NCI-H524 (cell line): ENCODE data around the gene R3HCC1L.

Experiments
- DNase-seq, 2 experiments: peaks; one replicate each; lab custom pipeline; 2025; lab: John Stamatoyannopoulos, UW

R3HCC1L gene

GRCh38 chr10:98134431-98135221 is at the start of gene R3HCC1L:
Gene R3HCC1L, plus strand, starts transcription at chr10:98134657. Its CDS starts 73,458 bp downstream, at chr10:98208115.
- peak; percentile 52 to 69 for DNase-seq

- no peak for DNase-seq
Measured at GRCh38 chr10:98085238-98085637, 49.2 kb upstream of the R3HCC1L start.

GRCh38 chr10:98086837-98087708 is 47.4 kb upstream of the R3HCC1L start:
- DNase-seq = peak; percentile 17 to 42

- DNase-seq = no peak
Measured at GRCh38 chr10:98088186-98088971, 46.1 kb upstream of the R3HCC1L start.

- no peak for DNase-seq
Measured at GRCh38 chr10:98090822-98091221, 43.6 kb upstream of the R3HCC1L start.

- DNase-seq = no peak
Measured at GRCh38 chr10:98096316-98096715, 38.1 kb upstream of the R3HCC1L start.

GRCh38 chr10:98096731-98097130 is 37.7 kb upstream of the R3HCC1L start:
- DNase-seq = peak; percentile 1 to 33

GRCh38 chr10:98097175-98097574 is 37.3 kb upstream of the R3HCC1L start:
- no peak for DNase-seq

- peak in 1 of 2 experiments; percentile 1 for DNase-seq
Measured at GRCh38 chr10:98097616-98098015, 36.8 kb upstream of the R3HCC1L start.

GRCh38 chr10:98098247-98098646 is 36.2 kb upstream of the R3HCC1L start:
- DNase-seq = no peak

GRCh38 chr10:98100476-98100875 is 34.0 kb upstream of the R3HCC1L start:
- no peak for DNase-seq

GRCh38 chr10:98101366-98101765 is 33.1 kb upstream of the R3HCC1L start:
- no peak for DNase-seq

GRCh38 chr10:98104125-98104524 is 30.3 kb upstream of the R3HCC1L start:
- DNase-seq = no peak

GRCh38 chr10:98106531-98106930 is 27.9 kb upstream of the R3HCC1L start:
- DNase-seq = no peak

GRCh38 chr10:98107644-98108430 is 26.6 kb upstream of the R3HCC1L start:
- DNase-seq = no peak

GRCh38 chr10:98110356-98110755 is 24.1 kb upstream of the R3HCC1L start:
- DNase-seq = no peak

GRCh38 chr10:98115031-98115787 is 19.2 kb upstream of the R3HCC1L start:
- DNase-seq = no peak

- DNase-seq = no peak
Measured at GRCh38 chr10:98119891-98120290, 14.6 kb upstream of the R3HCC1L start.

GRCh38 chr10:98125940-98126631 is 8.4 kb upstream of the R3HCC1L start:
- no peak for DNase-seq

- peak; percentile 9 to 63 for DNase-seq
Measured at GRCh38 chr10:98128802-98129201, 5.7 kb upstream of the R3HCC1L start.
